Stimulated activated CD4-positive, alpha-beta T cell treated with anti-CD3 and anti-CD28 coated beads, Interleukin-15, amount 100 ng/mL, for 48 hours (primary cell): ENCODE results near the gene INSIG1.

ENCODE experiments used
- DNase-seq, 2 donors: peaks; one replicate each; pipeline ENCODE4 v3.0.0-alpha.2; 2020; ENCODE audit warnings: low read depth in 2 of 2

Gene INSIG1

DNA sequence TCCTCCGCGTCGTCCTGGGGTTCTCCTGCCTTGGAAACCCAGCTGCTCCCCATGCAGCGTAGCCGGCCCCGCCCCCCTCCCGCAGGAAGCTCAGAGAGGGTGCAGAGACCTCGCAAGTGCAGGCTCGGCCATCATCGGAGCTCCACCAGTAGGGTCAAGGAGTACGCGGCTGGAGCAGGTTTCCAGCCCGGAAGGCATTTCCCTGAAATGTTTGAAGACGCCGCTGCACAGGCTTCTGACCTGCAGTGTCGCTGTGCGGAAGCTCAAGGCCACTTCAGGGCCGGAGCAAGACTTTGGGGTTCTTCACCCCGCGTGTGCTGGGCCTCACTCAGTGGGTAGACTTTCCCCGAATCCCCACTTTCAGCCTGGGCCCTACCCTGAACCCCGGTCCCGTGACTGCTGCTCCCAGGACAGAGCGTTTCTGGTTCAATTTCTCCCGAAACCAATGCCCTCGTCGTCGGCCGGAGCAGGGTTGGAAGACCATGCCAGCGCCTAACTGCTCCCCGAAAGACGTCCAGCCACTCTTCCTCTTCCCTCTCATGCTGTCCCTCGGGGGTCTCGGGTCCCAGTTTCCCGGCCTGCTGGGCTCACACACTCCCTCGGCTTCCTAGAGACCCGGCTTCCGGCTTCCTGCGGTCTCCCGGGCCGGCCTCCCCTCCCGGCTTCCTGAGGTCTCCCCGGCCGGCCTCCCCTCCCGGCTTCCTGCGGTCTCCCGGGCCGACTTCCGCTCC lies 52.1 kb downstream of the INSIG1 start:
- no peak for DNase-seq

DNA sequence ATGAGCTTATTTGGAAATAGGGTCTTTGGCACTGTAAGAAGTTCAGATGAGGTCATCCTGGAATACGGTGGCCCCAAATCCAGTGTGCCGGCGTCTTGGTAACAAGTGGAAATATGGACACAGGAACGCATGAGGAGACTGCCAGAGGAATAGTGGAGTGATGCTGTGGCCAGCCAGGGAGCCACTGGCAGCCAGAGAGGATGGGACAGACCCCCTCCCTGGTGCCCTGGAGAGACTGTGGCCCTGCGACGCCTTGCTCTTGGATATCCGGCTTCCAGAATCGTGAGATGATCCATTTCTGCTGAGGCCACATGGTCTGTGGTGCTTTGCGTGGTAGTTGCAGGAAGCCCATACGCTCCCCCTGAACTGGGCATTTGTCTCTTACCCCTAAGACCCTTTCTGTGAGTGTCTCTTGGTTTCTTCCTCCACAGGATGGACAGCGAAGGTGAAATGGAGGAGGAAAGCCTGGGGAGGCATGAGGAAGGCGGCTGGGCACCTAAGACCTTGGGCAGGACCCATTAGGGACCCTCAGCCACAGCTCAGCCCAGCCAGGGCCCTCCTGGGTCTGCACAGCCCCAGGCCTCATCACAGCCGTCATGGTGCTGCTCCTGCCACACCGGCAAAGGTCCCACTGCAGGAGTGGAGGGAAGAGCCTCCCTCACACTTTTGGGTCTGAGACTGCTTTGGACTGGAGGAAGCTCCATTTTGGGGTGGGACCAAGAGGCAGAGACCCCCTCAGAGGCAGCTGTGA lies 53.6 kb downstream of the INSIG1 start:
- no peak for DNase-seq

DNA sequence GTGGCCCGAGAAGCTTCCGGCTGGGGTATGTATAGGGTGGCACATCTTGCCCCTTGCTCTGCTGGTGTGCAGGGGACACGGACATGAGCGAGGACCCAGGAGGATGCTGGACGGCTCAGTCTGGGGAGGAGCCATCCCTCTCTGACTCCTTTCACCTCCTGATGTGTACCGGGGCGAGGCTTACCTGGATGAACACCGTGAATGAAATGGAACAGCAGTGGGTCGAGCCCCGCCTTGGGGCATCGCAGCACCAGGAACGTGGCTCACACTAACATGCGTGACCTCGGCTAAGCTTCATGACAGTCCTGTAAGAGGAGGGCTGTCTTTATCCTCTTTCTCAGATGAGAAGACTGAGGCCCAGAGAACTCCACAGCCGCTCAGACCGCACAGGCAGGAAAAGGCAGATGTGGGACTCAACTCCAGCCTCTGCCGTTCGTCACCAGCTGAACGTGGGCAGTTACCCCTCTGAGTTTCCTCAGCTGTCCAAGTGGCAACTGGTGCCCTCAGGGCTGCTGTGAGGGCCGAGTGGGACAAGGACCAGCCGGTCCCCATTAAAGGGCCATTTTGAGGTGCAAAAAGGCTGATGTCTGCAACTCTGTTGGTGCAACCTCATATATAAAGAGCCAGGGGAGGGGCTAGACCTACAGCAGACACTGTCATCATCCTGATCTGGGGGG lies 54.5 kb downstream of the INSIG1 start:
- no peak for DNase-seq

DNA sequence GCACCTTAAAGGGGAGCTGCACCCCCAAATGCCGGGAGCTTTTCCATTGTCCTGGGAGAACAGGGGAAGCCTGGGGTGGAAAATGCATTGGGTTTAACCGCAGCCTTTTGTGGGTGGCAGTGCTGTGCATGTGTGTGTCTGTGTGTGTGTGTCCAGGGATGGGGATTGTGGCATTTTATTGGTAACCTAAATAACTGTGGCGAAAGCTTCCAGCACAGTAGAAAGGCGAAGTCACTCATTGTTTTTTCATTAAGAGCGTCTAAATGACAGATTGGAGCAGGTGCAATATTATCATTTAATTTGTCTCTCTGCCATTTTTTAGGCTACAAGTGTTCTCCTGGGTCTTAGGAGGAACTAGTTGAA lies 55.1 kb downstream of the INSIG1 start:
- no peak for DNase-seq

DNA sequence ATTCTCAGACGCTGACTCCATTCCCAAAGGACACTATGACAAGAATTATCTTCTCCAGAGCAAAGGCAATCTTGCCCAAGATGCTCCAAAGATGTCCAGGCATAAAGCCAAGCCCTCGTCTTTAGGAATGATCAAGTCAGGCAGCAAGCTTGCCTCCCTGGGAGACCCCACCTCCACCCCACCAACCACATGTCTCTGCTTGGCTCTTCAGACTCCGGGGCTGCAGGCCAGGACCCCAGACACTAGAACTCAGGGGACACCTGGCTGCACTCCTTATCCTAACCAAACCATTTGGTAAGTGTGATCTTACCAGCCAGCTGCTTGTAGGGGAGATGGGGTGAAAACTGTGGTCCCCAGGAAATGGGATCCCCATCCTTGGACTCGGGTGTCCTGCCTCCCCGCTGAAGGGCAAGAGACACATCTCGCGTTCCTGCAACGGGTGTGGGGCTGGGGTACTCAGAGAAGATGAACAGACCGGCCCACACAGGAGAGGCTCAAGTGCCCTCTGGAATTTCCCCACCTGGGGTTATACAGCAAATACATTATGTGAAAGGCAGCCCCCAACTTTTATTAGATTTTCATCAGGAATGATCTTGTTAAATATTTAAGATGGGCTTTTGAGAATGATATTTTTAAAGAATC lies 55.7 kb downstream of the INSIG1 start:
- DNase-seq: no peak

DNA sequence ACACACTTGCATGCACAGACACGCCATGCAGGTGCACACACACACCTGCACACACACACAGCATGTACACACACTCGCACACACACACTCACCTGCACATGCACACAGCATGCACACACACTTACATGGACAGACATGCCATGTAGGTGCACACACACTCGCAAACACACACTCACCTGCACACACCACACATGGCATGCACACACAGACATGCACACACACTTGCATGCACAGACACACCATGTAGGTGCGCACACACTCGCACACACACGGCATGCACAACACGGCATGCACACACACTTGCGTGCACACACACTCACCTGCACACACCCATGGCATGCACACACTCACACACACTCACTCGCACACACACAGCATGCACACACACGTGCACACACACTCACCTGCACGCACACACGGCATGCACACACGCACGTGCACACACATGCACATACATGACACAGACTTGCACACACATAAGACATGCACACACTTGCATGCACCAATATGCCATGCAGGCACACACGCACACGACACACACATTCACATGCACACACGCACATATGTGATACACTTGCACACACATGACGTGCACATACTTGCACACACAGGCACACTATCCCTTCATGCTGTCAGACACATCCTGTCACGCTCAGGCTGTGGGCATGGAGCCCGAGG lies 56.8 kb downstream of the INSIG1 start:
- DNase-seq: no peak

DNA sequence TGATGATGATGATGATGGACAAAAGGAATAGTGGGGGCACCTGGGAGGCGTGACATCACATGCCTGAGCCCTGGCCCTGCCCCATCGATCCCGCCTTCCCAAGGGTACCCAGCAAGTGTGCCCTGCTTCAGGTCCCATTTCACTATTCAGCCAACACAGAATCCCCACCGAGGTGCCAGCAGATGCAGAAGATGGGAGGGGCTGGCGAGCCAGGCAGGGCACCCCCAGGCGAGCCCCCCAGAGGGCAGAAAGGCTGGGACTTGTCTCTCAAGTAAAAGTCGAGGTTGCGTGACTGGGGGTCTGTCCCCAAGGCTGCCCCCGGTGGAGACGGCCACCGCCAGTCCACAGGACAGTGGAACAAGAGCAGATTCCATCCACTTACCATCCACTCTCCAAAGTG lies 57.5 kb downstream of the INSIG1 start:
- DNase-seq: no peak

DNA sequence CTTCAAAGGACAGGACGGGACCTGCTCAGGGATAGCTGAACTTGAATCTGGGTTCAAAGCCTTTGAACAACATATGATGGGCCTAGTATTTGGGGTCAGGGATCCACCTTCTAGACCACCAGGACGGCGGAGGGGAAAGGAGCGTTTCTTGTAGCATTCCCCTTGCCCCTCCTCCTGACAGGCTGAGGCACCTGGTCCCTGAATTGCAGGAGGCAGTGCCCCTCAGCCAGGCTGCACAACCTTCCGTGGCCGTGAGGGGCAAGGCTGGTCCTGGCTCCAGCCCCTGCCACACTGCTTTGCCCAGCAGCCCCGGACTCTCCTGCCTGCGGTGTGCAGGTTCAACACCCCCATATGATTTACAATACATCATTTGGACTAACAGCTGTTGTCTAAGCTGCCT lies 58.1 kb downstream of the INSIG1 start:
- DNase-seq: no peak

DNA sequence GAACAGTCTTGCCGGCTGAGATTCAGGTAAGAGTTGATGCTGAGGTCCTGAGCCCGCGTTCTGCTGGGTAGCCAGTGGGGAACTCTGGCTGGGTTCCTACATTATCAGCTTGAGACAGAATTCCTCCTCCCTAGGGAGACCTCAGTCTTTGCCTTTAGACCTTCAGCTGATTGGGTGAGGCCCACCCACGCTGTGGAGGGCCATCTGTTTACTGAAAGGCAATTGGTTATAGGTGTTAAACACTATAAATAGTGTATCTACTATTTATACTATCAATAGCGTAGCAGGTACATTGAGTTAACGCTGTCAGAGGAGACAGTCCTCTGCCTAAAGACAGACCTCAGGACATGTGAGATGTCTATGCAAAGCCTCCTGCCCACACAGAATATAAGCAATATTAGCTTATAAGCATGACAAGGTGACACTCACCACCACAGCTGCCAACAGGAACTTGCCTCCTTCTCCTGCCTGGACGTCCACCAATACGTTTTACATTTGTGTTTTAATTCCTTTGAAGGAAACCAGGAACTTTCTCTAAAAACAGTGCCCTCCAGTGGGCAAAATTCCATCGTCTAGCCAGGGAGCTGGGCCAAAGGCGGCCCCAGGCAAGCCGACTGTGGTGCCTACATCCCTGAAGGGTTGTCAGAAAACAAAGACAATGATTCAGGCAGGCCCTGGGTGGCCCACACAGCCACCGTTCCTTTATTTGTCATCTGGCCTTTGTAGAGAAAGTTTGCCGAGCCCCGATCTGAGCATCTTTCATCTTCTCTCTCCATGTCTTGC lies 58.8 kb downstream of the INSIG1 start:
- no peak for DNase-seq

DNA sequence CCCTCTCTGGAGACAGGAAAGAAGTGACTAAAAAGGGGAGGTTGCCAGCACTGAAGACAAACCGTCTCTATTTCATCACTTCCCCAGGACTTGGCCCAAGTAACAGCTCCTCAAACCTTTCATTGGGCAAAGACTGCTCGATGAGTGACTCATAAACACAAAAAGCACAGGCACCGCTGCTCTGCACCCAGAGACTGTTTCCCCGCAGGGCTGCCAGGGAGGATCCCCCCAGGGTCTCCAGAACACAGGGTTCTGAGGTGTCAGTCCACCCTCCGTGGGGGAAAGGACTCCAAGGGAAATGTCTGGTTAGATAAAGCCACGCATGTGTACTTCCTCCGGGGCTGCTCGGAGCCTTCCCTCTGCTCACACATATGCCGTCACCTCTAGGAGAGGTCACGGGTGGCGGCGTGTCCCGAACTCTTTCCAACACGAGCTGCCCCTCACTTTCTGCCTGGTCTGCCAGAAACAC lies 59.9 kb downstream of the INSIG1 start:
- no peak for DNase-seq

DNA sequence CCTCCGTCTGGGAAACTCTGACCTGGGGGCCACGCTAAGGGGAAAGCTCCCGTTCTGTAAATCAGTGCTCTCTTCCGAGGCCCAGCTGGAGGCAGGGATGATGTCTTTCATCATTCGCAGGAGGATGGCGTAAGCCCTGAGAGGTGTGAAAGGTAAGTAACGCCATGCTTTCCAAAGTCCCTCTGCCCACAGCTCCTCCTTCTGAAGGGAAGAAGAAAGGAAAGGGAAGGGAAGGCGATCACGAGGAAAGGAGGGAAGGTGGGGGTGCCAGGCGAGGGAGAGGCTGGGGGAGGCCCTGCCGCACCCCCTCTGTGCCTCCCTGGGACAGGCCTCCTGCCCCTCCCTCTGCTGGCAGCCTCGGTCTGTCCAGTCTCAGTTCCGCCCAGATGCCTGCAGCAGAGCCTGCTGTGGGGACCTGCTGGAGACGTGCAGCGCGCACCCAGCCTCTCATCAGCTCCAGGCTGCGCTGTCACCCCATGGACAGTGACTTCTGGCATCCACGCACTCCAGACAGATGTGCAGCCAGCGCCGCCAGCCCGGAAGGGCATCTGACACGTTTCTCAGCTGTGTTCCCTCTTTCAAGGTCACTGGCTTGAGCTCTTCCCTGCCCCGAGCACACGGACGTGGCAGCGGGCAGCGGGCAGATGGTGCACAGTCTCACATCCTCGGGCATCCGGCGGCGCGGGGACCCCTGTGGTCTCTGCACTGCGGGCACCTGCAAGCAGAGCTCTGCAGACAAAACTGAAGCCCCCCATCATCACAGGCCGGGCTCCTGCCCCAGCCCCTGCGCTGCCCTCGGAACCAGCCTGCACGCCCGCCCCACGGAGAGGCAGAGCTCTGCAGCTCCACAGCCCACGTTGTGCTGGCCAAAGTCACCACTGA lies 60.6 kb downstream of the INSIG1 start:
- no peak for DNase-seq

DNA sequence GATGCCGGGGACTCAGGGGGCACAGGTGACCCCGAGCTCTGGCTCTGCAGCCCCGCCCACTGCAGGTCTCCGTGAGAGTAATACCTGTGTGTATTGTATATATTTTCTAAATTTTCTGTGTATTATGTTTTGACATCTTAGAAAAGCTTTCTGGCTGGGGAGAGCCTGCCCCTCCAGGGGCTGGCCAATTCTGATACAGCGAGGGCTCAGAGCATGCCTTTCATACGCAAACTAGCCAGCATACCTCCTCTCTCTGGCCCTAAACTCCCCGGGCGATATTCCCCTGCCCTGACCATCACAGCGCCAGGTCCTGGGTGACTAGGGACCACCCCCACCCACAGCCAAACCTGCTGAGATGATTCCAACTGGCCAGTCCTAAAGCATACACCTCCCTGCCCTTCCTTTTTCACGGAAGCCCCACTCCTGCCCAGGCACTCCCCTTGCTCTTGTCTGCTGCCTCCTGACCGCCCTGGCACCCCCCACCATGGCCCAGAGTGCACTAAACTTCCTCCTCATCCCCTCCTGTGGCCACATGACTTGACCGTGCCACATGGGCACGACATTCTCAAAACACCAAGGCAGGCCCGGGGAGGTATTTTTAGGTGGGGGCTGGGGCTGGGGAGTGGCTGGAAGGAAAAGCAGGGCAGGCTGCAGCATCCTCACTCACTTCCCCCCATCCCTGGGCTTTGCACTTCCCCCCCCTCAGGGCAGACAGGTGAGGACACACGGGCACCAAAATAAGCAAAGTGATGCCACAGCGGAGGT lies 61.5 kb downstream of the INSIG1 start:
- no peak for DNase-seq
